ENCODE measurements around the gene PC.

PC gene

DNA sequence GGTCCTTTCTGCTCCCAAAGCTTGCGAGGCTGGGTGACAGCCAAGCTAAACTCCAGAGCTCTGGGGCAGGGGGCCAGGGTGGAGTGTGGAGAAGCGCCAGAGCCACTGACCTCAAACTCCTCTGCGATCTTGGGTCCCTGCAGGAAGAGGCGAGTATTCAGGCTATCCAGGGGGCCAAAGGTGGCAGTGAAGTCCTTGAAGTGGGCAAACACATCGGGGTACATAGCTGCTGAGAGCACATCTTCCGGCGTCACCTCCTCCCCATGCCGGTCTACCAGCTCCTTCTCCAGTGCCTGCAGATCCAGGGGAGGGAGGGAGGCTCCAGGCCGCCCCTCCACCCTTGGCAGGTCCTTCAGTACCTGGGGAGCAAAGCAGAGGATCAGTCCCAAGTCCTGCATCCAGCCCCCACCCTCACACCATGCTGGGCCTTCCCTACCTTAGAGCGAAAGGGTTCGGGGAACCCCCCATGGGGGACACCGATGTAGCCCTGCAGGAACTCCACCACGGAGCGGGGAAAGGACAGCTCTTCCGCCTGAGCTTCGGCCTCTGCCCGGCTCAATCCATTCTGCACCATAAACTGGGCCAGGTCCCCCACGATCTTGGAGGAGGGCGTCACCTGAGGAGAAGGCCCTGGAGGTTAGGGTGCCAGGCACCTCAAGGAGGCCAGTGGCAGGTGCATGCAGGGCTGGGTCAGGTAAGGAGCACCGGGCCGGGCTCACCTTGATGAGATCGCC lies 108.5 kb downstream of the PC start:
- no peak overlapping the region for H3K27ac ChIP-seq (ENCODE audit: low read length, poor library complexity, severe bottlenecking)
- WGBS, result 97% methylated on average over 21 of the region's 22 CpGs
- no peak overlapping the region for H3K18ac ChIP-seq (ENCODE audit: low read depth in 1 of 2, low read length in 2 of 2)

DNA sequence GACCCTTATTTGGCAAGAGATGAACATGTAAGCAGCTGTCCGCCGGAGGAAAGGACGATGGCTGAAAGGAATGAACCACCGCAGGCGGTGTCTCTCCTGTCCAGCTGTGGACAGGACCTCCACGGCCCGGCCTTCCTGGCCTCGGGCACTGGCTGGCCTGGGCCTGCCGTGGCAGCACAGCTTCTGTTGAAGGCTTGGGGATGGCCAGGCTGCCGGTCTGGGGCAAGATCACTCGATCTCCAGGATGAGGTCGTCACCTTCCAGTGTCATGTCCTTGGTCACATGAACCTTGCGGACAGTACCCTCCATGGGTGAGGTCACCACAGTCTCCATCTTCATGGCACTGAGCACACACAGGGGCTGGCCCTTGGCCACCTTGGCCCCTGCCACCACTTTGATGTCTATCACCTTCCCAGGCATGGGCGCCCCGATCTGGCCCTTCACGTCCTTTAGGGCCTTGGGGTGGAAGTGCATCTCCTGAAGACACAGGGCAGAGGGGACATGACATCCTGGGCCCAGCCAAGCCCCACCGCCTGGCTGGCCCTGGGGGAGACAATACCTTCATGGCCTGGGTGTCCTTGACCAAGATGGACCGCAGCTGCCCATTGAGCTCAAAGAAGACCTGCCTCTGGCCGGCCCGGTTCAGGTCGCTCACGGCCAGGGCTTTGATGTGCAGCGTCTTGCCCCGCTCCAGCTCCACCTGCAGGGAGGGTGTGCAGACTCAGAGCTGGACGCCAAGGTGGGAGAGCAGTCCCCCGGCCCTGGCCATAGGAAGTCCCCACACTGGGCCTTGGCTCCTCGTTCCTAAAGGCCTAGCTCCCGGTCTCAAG lies 109.3 kb downstream of the PC start:
- peaks cover 22% of the 10 kb centered on the region for H3K79me1 ChIP-seq (replicated peaks; ENCODE audit: low read length, poor library complexity, severe bottlenecking)
- no peak for DNase-seq
- H3K4ac ChIP-seq (ENCODE audit: low read depth in 1 of 2, low read length in 2 of 2), result no peak overlapping the region
- no peaks in the 10 kb centered on the region for H3K27me3 ChIP-seq (ENCODE audit: control insufficient read depth in 1 of 2, insufficient read depth in 1 of 2, low read length in 2 of 2)
- H2BK120ac ChIP-seq (ENCODE audit: low read depth, low read length), result no peak overlapping the region
- H3K27ac ChIP-seq (ENCODE audit: low read length, poor library complexity, severe bottlenecking), result no peak overlapping the region
- 95% methylated on average over 28 of the region's 28 CpGs for WGBS
- H2BK5ac ChIP-seq (ENCODE audit: low read depth, low read length, poor library complexity, severe bottlenecking), result no peak overlapping the region
- no peak overlapping the region for H3K9ac ChIP-seq (ENCODE audit: low read length)
- no peak overlapping the region for H3K18ac ChIP-seq (ENCODE audit: low read depth in 1 of 2, low read length in 2 of 2)
- peak overlapping the region; percentile 4 for H4K91ac ChIP-seq (ENCODE audit: low read length)
- H4K8ac ChIP-seq (ENCODE audit: low read length), result no peak overlapping the region
- H3K14ac ChIP-seq (ENCODE audit: low read length in 2 of 2), result no peak overlapping the region
- H3K9me3 ChIP-seq (ENCODE audit: control insufficient read depth, low read length), result no peaks in the 10 kb centered on the region
- no peak overlapping the region for H2AK5ac ChIP-seq (ENCODE audit: low read length, severe bottlenecking)
- H2BK15ac ChIP-seq (ENCODE audit: low read depth, poor library complexity, severe bottlenecking), result no peak overlapping the region
- no peak overlapping the region for H2BK12ac ChIP-seq (ENCODE audit: low read length in 2 of 2)
- peaks cover 48 to 74% of the 10 kb centered on the region in 2 experiments for H3K36me3 ChIP-seq (ENCODE audit: control insufficient read depth in 1 of 2, insufficient read depth in 2 of 2, low read depth in 1 of 2, low read length in 2 of 2)
- no peak overlapping the region for H2AFZ ChIP-seq (ENCODE audit: low read depth, low read length)
- H3K23ac ChIP-seq (ENCODE audit: low read length in 2 of 2), result no peak overlapping the region
- no peak overlapping the region for H3K4me3 ChIP-seq (ENCODE audit: insufficient read depth in 1 of 2, low read depth in 1 of 2, low read length in 2 of 2)
- no peak overlapping the region for H3K4me2 ChIP-seq (ENCODE audit: low read length, poor library complexity, severe bottlenecking)
- H3K4me1 ChIP-seq (ENCODE audit: control insufficient read depth, insufficient read depth, low read depth, low read length), result peaks cover 21% of the 10 kb centered on the region

More for the DNA sequence above, 108.5 kb downstream of the PC start:
- H2BK15ac ChIP-seq (ENCODE audit: low read depth, poor library complexity, severe bottlenecking), result no peak overlapping the region
- peaks cover 13% of the 10 kb centered on the region for H3K4me1 ChIP-seq (ENCODE audit: control insufficient read depth, insufficient read depth, low read depth, low read length)
- no peak overlapping the region for H3K4me2 ChIP-seq (ENCODE audit: low read length, poor library complexity, severe bottlenecking)
- H2AK5ac ChIP-seq (ENCODE audit: low read length, severe bottlenecking), result no peak overlapping the region
- H3K4me3 ChIP-seq (ENCODE audit: insufficient read depth in 1 of 2, low read depth in 1 of 2, low read length in 2 of 2), result no peak overlapping the region
- no peak overlapping the region for H2BK5ac ChIP-seq (ENCODE audit: low read depth, low read length, poor library complexity, severe bottlenecking)
- H2AFZ ChIP-seq (ENCODE audit: low read depth, low read length), result no peak overlapping the region
- peaks cover 48 to 75% of the 10 kb centered on the region in 2 experiments for H3K36me3 ChIP-seq (ENCODE audit: control insufficient read depth in 1 of 2, insufficient read depth in 2 of 2, low read depth in 1 of 2, low read length in 2 of 2)
- no peaks in the 10 kb centered on the region for H3K9me3 ChIP-seq (ENCODE audit: control insufficient read depth, low read length)
- H3K27me3 ChIP-seq (ENCODE audit: control insufficient read depth in 1 of 2, insufficient read depth in 1 of 2, low read length in 2 of 2), result no peaks in the 10 kb centered on the region
- H3K79me1 ChIP-seq (replicated peaks; ENCODE audit: low read length, poor library complexity, severe bottlenecking), result peaks cover 22% of the 10 kb centered on the region
- H3K23ac ChIP-seq (ENCODE audit: low read length in 2 of 2), result no peak overlapping the region
- no peak overlapping the region for H3K14ac ChIP-seq (ENCODE audit: low read length in 2 of 2)
- no peak overlapping the region for H4K8ac ChIP-seq (ENCODE audit: low read length)
- no peak overlapping the region for H2BK12ac ChIP-seq (ENCODE audit: low read length in 2 of 2)
- no peak overlapping the region for H3K9ac ChIP-seq (ENCODE audit: low read length)
- H4K91ac ChIP-seq (ENCODE audit: low read length), result no peak overlapping the region
- H3K4ac ChIP-seq (ENCODE audit: low read depth in 1 of 2, low read length in 2 of 2), result no peak overlapping the region
- DNase-seq, result no peak
- H2BK120ac ChIP-seq (ENCODE audit: low read depth, low read length), result no peak overlapping the region

DNA sequence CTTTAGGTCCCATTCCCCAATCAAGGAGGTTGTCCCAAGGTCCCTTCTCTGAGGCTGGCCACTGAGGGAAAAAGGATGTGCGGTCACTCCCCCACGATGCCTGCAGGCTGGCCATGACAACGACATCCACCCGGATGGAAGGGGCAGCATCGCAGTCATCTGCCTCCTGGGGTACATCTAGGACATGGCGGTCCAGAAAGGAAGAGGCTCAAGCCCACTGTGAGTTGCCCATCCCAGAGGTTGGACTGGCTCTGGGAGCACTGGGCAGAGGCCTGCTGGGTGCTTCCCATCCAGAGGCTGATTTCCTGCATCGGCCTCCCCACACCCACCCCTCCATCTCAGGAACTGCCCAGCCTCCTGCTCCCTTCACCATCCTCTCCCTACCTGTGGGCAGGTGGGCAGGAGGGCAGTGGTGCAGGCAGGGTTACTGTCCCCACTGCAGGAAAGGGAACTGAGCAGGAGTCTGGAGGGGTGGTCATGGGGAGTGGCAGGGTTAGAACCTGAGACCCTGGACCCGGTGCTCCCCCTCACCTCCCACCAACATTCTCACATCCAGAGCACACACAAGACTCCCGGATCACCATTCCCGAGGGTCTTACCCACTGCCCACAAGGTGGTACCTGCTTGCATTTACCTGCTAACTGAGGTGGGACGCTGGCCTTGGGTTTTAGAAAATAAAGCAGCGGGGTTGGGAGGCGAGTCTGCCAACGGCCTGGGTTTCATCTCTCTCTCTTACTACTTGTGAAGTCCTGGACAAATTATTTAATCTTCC lies 110.5 kb downstream of the PC start:
- Histone ChIP-seq H2BK12ac (ENCODE audit: low read length in 2 of 2) (no peak overlapping the region), H3K36me3 (ENCODE audit: control insufficient read depth in 1 of 2, insufficient read depth in 2 of 2, low read depth in 1 of 2, low read length in 2 of 2) (peaks cover 48 to 69% of the 10 kb centered on the region in 2 experiments), H3K9me3 (ENCODE audit: control insufficient read depth, low read length) (no peaks in the 10 kb centered on the region), H4K8ac (ENCODE audit: low read length) (no peak overlapping the region), H3K9ac (ENCODE audit: low read length) (no peak overlapping the region), H4K91ac (ENCODE audit: low read length) (no peak overlapping the region), H3K14ac (ENCODE audit: low read length in 2 of 2) (no peak overlapping the region), H3K4me3 (ENCODE audit: insufficient read depth in 1 of 2, low read depth in 1 of 2, low read length in 2 of 2) (no peak overlapping the region), H2BK5ac (ENCODE audit: low read depth, low read length, poor library complexity, severe bottlenecking) (no peak overlapping the region), H3K79me1 (replicated peaks; ENCODE audit: low read length, poor library complexity, severe bottlenecking) (peaks cover 22% of the 10 kb centered on the region), H3K27ac (ENCODE audit: low read length, poor library complexity, severe bottlenecking) (no peak overlapping the region), H3K4me2 (ENCODE audit: low read length, poor library complexity, severe bottlenecking) (no peak overlapping the region), H2AFZ (ENCODE audit: low read depth, low read length) (no peak overlapping the region), H3K23ac (ENCODE audit: low read length in 2 of 2) (no peak overlapping the region), H2BK15ac (ENCODE audit: low read depth, poor library complexity, severe bottlenecking) (no peak overlapping the region), H2AK5ac (ENCODE audit: low read length, severe bottlenecking) (no peak overlapping the region), H3K18ac (ENCODE audit: low read depth in 1 of 2, low read length in 2 of 2) (no peak overlapping the region), H2BK120ac (ENCODE audit: low read depth, low read length) (no peak overlapping the region), H3K27me3 (ENCODE audit: control insufficient read depth in 1 of 2, insufficient read depth in 1 of 2, low read length in 2 of 2) (no peaks in the 10 kb centered on the region), H3K4me1 (ENCODE audit: control insufficient read depth, insufficient read depth, low read depth, low read length) (peaks cover 21% of the 10 kb centered on the region), H3K4ac (ENCODE audit: low read depth in 1 of 2, low read length in 2 of 2) (no peak overlapping the region)
- DNase-seq, result no peak
- 97% methylated on average over 12 of the region's 14 CpGs for whole genome bisulfite sequencing

DNA sequence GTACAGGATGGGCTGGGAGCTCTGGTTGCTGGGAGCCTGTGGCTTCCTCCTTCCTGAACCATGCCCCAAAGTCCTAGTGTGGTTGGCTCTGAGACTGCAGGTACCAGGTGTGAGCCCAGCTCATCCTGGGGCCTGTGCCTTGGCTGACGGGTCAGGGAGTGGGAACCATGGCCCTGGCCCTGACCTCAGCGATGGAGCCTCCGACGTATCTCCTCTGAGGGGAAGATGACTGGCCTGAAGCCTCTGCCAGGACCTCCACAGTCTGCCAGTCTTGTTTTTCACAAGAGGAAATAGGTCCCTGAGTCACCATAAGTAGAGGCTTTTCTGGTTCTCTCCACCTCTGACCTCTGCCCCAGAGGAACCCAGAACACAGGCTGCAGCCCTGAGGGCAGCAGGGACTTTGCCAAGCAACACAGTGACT lies 111.5 kb downstream of the PC start:
- H3K9me3 ChIP-seq (ENCODE audit: control insufficient read depth, low read length), result no peaks in the 10 kb centered on the region
- H3K4me2 ChIP-seq (ENCODE audit: low read length, poor library complexity, severe bottlenecking), result no peak overlapping the region
- H3K14ac ChIP-seq (ENCODE audit: low read length in 2 of 2), result no peak overlapping the region
- H2AK5ac ChIP-seq (ENCODE audit: low read length, severe bottlenecking), result no peak overlapping the region
- H3K79me1 ChIP-seq (replicated peaks; ENCODE audit: low read length, poor library complexity, severe bottlenecking), result peaks cover 26% of the 10 kb centered on the region
- no peak for DNase-seq
- H3K27me3 ChIP-seq (ENCODE audit: control insufficient read depth in 1 of 2, insufficient read depth in 1 of 2, low read length in 2 of 2), result no peaks in the 10 kb centered on the region
- no peak overlapping the region for H3K4me3 ChIP-seq (ENCODE audit: insufficient read depth in 1 of 2, low read depth in 1 of 2, low read length in 2 of 2)
- H2BK12ac ChIP-seq (ENCODE audit: low read length in 2 of 2), result no peak overlapping the region
- no peak overlapping the region for H3K27ac ChIP-seq (ENCODE audit: low read length, poor library complexity, severe bottlenecking)
- no peak overlapping the region for H2BK5ac ChIP-seq (ENCODE audit: low read depth, low read length, poor library complexity, severe bottlenecking)
- no peak overlapping the region for H2BK120ac ChIP-seq (ENCODE audit: low read depth, low read length)
- H3K4me1 ChIP-seq (ENCODE audit: control insufficient read depth, insufficient read depth, low read depth, low read length), result peaks cover 25% of the 10 kb centered on the region
- no peak overlapping the region for H4K8ac ChIP-seq (ENCODE audit: low read length)
- H3K36me3 ChIP-seq (ENCODE audit: control insufficient read depth in 1 of 2, insufficient read depth in 2 of 2, low read depth in 1 of 2, low read length in 2 of 2), result peaks cover 48 to 63% of the 10 kb centered on the region in 2 experiments
- no peak overlapping the region for H3K4ac ChIP-seq (ENCODE audit: low read depth in 1 of 2, low read length in 2 of 2)
- no peak overlapping the region for H4K91ac ChIP-seq (ENCODE audit: low read length)
- 90% methylated on average over 4 of the region's 4 CpGs for WGBS
- no peak overlapping the region for H3K9ac ChIP-seq (ENCODE audit: low read length)
- no peak overlapping the region for H3K18ac ChIP-seq (ENCODE audit: low read depth in 1 of 2, low read length in 2 of 2)
- no peak overlapping the region for H3K23ac ChIP-seq (ENCODE audit: low read length in 2 of 2)
- no peak overlapping the region for H2BK15ac ChIP-seq (ENCODE audit: low read depth, poor library complexity, severe bottlenecking)
- H2AFZ ChIP-seq (ENCODE audit: low read depth, low read length), result no peak overlapping the region
